GM19455 (cell line): ENCODE data around the gene DMRTA2.

Source experiments
- ATAC-seq: cut with Tn5 transposase; IDR thresholded peaks from one replicate; pipeline ENCODE4 v1.9.1; 2021; ENCODE audit not compliant: unreplicated experiment

Gene DMRTA2

DNA sequence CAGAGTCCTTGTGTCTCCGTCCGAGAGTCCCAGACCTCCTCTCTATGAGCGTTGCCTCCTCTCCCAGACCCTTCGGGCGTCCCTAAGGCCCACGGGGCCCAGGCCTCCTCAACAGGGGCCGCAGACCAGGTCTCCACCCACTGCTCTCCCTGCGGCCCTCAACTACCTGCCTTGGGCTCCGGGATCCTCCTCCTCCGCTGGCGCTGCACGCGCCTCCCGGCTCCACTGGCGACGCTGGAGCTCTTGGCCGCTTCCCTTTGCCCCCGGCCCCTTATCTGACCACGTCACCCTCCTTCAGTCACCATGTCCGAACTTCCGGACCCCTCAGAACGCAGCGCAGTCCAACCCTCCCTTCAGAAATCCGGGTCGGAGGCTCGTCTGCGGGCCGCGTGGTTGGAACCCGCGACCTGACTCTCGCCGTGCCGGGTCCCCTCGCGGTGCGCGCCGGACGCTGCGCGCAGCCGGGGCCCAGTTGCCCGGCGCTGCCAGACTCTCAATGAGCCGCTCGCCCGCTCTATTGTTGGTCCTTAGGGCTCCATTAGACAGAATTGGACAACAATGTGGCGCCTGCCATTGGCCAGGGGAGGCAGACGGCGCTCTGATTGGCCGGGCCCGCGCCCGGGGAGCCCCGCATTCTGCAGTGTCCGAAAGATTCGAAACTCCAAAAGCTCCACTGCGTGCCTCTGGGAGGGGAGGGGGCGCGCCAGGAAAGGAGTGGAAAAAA is at the start of gene DMRTA2:
Gene DMRTA2 (minus strand): TSS at position 498 of the 724 bp plus-strand sequence. CDS start 1,907 bp downstream, outside the sequence.
- ATAC-seq = no peak

- no peak for ATAC-seq
Observed at GRCh38 chr1:50471967-50472366, 48.7 kb upstream of the DMRTA2 start.

DNA sequence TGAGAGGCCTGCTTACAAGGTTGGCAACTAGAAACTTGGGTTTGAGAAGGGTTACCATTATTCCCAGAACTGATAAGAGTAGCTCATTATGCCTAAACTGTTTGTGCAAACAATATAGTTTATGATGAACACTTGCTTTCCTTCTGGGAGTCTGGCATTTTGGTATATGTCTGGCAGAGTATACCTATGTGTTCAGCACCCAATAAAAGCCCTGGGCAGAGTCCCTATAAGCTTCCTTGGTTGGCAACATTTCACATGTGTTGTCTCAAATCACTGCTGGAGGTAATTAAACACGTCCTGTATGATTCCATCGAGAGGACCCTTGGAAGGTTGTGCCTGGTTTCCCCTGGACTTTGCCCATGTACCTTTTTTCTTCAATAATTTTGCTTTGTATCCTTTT is 39.7 kb upstream of the DMRTA2 start:
- ATAC-seq = no peak

DNA sequence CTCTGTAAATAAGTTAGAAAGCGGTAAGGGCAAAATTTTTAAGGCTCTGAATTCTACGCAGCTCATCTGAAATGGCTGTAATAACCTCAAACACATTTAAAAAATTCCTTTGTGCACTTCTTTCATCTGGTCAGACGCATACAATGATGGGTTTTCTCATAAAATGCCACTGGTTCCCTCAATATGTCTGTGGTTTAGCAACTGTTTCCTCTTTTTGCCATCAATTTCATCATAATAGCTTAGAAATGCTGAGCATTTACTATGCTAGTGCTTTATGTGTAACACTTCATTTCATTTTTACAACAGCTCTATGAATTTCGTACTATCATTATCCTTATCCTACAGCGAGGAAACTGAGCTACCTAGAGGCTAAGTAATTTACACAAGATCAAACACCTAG is 35.3 kb upstream of the DMRTA2 start:
- ATAC-seq = no peak

DNA sequence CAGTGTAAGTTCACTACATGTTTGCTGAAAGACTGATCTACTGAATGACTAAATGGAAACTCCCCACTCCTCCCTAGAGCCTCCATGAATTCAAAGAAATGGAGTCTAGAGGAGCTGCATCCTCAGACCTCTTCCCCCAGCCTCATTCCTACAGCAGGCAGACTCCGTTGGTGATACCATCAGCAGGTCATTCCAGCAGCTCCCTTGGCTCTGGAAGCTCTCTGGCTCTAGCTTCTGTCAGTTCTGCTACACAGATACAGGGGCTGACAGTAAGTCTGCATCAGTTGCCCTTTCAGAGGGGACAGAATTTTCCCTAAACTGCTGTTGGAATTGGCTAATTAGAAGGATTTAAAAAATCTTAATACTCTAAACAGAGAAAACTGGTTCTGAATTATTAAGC is 31.7 kb upstream of the DMRTA2 start:
- ATAC-seq = no peak

GRCh38 chr1:50453266-50453665 is 30.0 kb upstream of the DMRTA2 start:
- no peak for ATAC-seq

GRCh38 chr1:50452700-50453099 is 29.5 kb upstream of the DMRTA2 start:
- ATAC-seq = no peak

DNA sequence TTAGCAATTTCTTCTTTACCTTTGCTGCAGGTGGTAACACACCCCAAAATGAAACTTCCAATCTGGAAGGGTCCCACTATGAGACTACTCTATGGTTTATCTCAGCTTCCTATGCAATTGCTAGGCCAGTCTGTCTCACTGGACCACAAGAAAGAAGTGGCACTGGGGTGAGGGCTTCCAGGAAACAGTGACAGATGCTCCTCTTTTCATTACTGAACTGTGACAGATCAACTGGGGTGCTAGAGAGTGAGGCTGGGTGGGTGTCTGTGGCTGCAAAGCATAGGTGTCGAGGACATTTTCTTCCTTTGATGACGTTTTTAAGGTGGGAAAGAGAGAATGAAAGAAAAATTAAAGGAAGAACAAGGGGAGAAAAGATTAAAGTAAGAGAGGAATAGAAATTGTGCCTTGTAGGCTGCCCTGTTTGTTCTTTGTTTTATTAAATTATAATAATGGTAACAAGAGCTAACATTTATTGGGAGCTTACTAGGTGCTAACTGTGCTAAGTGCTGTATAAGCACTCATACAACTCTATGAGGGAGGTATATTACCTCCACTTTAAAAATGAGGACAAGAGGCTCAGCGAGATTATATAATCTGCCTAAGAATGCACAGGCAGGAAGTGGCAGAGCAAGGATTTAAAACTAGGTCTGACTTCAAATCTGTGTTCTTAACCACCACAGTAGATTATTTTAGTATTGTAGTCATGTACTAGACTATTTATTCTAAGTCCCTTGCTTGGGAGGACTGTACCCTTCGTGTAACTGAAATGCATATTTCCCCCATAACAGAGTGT is 27.8 kb upstream of the DMRTA2 start:
- no peak for ATAC-seq

GRCh38 chr1:50447961-50448360 is 24.7 kb upstream of the DMRTA2 start:
- ATAC-seq = no peak

- no peak for ATAC-seq
Observed at GRCh38 chr1:50441183-50441582, 17.9 kb upstream of the DMRTA2 start.

GRCh38 chr1:50438945-50439344 is 15.7 kb upstream of the DMRTA2 start:
- no peak for ATAC-seq

DNA sequence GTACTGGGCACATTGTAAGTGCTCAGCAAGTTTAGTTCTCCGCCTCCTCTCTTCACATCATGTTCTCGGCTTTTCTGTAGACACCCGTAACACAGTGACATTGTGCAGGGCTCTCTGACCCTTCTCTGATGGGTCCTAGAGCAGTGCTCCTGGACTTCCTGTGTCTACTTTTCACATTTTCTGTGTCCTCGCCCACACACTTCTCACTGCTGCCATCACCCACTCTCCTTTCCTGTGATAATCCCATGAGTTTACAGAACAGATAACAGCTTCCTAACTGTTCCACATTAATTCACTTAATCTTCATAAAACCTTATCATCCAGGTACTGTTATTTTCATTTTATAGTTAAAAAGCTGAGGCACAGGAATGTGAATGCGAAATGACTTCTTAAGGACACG is 13.2 kb upstream of the DMRTA2 start:
- no peak for ATAC-seq

DNA sequence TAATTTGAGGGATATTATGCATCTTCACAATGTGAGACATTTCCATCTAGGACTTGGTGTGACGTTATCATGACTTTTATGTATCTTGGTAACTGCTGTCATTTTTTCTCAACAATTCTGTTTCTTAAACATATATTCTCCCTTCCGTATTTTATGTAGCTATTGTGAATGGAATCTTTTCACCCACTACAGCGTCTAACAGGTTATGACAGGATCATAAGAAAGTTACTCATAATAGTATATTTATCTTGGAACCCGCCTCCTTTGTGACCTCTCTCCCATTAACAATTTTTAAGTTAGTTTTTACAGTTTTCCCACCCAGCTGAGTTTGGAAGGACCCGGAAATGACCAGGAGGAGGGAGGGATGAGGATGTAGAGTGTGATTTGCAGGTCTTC is 6.8 kb upstream of the DMRTA2 start:
- ATAC-seq = no peak

DNA sequence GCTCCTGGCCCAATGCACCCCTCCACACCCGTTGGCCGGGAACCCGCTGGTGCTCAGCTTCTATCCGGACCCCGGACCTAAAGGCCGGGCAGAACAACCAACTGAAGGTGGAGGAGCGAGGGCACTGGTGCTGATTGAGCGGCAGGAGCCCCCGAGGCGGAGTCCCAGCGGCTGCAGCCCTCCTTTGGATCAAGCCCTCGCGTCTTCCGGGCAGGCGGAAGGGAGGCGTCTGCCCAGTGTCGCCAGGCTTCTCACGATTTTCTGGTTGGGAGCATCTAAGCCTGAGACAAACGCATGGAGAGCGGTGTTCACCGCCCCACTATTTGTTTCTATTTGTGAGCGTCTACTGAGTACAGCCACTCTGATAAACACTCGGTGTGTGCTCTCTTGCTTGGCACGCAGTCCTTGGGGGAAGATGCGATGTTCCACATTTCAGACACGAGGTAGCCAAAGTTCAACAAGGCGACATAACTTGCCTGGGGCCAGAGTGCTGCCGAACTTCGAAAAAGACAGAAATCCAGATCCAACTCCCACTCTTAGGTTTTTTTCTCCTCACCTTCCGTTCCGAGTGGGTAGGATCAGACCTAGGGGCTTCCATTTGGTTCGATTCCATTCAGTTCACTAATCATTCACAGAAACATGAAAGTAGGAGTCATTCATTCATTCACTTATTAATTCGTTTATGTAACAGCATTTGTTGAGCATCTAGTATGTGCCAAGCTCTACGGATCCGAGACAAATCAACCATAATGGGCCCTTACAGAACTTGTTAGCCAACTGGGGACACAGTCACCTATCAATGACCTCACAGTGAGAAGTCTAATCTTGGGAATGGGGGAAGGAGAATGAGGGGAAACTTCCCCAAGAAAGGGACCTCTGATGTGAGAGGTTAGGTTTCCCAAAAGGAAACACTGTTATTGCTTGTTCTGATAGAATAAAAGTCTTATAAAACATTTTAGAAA is 4.9 kb upstream of the DMRTA2 start:
- ATAC-seq = no peak

DNA sequence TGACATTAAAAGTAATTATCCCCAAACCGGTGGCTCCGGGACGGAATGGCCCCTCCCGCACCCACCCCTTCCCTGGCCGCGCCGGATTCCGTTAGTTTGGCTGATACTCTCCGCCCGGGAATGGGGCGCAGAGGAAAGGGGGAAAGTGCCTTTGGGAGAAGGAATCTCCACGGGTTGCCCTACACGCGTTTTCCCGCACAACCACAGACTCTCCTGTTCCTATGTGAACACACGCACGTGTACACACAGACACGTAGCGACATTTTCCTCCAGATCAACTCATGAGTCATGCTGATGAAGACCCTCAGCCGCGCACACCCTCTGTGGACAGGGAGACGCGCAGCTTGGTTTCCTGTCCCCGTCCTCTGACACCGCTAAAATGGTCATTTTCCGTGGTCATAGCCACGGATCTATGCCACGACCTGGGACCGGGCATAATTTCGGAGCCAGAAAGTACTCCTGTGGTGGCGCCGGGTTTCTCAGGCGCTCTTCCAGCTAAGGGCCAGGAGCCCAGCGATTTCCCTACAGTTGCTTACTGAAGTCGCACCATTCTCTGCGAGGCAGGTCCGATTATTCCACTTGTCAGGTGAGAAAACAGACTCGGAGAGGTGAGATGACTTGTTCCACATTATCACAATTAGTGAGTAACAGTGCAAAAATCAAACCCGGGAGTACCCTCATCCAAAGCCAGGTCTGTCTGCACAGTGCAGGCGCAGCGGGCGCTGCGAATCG is 4.0 kb upstream of the DMRTA2 start:
- no peak for ATAC-seq

DNA sequence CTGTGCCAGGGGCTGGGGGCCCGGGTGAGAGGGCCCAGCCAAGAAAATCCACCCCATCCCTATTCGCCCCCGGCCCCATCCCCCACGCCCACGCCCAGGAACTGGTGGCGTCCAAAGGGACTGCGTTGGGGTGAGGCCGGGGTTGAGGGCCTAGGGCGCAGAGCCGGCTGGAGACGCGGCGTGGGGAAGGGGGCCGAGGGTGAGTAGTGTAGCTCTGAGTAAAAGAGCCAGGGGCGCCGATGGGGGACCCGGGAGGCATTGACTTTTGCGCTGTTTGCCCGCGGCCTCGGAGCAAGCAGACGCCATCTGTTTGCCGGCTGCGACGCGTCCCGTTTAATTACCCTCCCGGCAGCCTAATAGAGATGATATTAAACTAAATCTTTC is 3.5 kb upstream of the DMRTA2 start:
- no peak for ATAC-seq

GRCh38 chr1:50426108-50426700 is 3.0 kb upstream of the DMRTA2 start:
- no peak for ATAC-seq

- no peak for ATAC-seq
Observed at GRCh38 chr1:50425376-50426107, 2.3 kb upstream of the DMRTA2 start.

GRCh38 chr1:50424884-50425375 is 1.7 kb upstream of the DMRTA2 start:
- ATAC-seq = no peak
